NAMALWA (cell line): Measurements from ENCODE around the gene SPNS2.

Experiments used
- DNase-seq: peaks from one replicate; pipeline ENCODE4 v3.0.0-alpha.2; 2015; ENCODE audit warnings: low spot score

The SPNS2 gene

GRCh38 chr17:4503283-4504025, 4.8 kb downstream of the SPNS2 start:
- no peak for DNase-seq

GRCh38 chr17:4504188-4504587, 5.5 kb downstream of the SPNS2 start:
- DNase-seq: no peak

DNA sequence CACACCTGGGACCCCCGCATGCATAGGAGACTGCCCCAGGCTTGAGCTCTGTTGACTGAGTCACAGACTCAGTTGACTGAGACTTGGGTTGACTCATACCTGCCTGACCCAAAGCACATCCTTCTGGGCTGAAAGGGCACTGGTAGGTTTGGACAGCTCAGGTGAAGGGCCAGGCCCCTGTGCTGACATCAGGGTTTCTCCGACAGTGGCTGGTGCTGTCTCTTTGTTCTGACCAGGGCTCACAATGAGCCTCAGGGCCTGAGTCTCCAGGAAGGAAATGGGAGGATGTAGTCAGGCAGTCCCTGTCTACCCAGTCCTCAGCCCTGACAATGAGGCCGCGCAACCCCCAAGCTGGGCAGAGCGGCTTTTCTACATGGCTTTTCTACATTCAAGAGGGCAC, 6.5 kb downstream of the SPNS2 start:
- DNase-seq: no peak

DNA sequence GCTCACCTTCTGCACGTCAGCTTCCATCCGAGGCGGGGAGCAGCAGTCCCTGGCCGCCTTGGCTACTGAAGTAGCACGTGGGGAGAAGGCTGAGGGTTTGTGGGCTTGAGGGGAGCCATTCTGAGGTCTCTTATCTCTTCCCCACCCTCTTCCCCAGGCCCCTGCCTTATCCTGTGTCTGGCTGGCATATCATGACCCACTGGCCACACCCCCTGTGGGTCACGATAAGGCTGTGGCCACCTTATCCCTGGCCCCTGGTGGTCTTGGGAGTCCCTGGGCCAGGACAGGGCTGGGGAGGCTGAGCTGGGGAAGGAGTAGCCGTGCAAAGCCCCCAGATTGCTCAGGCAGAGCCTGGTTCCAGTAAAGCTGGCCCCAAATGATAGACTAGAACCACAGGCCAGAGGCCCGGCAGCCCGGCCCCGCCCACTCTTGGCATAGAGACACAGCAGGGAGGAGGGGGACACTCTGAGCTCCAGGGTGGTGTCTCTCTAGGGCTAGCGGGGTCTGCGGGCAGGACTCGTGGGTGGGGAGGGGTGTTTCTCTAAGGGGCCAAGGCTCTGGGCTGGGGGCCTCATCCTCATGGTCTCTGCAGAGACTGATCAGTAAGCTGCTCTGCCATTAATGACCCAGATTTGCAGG, 7.6 kb downstream of the SPNS2 start:
- DNase-seq: no peak

DNA sequence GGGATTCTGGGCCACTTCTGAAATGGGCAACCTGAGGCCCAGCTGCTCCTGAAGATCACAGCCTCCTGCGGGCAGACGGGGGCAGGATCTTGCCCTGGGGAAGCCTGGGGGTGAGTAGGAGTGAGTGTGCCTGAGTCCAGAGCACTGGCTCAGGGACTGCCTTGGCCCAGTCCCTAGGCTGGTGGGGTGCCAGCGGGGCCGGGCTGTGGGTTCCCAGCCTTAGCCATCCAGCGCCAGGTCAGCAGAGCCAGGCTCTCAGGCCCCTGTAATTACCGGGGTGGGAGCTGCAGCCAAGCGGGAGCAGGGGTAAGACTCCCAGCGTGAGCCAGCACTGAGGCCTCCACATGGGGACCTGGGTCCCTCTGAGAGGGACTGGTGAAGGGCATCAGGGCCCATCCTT, 8.2 kb downstream of the SPNS2 start:
- DNase-seq: no peak

- DNase-seq: no peak
These were observed 8.9 kb downstream of the SPNS2 start for GRCh38 chr17:4507361-4508111.

- DNase-seq: no peak
These were observed 9.5 kb downstream of the SPNS2 start for GRCh38 chr17:4508207-4508606.

DNA sequence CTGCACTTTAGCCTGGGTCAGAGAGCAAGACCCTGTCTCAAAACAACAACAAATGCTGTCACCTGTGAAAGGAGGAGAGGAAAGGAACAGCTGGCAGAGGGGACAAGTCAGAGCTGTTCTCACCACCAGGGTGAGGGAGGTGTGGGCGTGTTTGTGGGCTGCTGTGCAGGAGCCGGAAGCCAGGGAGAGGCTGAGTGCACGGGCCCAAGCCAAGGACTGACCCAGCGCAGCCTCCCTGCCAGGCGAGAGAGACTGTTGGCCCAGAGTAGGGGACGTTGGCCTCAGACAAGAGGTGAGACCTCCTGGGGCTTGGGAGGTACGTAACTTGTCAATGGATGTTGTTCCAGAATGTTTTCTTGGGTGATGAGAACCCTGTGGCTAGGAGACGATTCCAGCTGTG, 10.7 kb downstream of the SPNS2 start:
- no peak for DNase-seq

DNA sequence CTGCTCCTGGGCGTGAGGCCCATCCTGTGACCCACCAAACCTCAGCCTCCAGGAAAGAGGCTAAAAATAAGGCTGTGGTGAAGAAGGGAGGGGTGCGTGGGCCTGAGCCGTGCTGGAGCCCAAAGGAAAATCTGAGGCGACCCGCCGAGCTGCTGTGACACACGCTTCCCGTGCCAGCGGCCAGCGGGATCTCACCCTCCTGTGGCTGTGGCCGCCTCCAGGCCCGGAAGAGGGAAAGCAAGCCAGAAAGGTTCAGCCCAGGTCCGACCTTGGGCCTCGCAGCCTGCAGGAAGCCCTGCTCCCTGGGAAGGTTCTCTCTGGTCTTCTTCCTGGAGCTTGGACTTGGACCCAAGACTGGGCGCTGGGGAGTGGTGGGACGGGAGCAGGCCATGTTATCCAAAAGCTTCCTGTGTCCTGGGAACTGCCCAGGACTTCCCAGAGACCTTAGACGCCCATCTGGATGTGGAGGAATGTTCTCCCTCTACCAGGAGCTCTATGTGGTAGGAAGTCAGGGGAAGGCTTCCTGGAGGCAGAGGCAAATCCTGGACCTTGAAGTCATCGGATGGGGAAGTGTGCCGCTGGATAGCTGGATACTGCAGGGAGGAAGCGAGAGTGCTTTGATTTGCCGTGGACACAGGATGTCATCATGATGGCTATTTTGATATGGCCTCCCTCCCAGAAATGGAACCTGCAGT, 11.4 kb downstream of the SPNS2 start:
- no peak for DNase-seq

DNA sequence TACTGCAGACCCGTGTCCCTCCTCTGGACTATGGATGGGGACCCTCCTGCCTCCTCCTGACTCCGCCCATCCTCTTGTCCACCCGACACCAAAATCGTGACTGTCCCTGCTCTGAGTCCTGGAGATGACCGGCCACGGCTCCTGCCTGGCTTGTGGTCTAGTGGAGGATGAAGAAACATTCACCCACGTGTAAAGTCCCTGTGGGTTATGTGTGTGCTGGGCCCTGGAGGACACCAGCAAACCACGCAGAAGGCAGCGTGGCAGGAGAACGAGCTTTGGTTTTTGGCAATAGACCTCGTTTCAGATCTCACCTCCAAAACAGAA, 11.9 kb downstream of the SPNS2 start:
- DNase-seq: no peak

- no peak for DNase-seq
These were observed 12.7 kb downstream of the SPNS2 start for GRCh38 chr17:4511199-4511932.

DNA sequence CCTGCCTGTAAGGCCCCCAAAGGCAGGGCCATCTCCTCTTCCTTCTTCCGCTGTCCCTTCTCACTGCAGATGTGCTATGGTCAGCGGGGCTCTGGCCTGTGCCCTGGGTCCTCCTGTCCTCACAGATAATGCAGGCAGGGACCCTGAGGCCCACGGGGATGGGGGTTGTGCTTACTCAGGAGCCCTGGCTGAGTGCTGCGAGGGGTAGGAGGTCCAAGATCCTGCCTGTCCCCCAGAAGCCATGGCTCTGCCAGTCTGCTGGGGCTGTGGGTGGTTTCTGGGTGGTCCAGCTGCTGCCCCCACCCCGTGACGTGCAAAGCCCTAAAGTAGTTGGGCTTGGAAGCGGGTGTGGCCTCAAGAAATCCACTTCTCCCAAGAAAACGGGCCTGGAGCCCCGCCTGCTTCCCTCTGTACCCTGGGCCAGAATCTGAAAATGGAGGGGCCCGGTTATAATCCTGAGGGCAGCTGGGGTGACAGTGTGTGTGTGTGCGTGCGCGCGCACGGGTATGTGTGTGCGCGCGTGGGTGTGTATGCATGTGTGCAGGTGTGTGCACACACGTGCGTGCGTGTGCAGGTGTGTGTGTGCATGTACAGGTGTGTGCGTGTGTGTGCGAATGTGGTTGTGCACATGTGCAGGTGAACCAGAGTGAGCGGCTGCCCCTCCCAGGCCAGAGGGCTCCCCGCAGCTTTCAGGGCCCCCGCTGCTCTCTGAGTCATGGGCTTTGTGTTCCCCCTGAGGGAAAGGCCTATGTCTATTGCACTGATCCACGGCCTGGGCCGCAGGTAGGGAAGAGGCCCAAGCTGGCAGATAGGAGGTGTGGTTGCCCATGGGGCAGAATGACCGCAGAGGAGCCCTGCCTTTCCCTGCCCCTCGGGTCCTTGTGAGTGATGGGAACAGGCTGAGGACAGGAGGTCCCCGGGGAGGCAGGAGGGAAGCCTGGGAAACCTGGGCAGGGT, 13.8 kb downstream of the SPNS2 start:
- no peak for DNase-seq

GRCh38 chr17:4513113-4514032, 14.7 kb downstream of the SPNS2 start:
- DNase-seq: no peak

DNA sequence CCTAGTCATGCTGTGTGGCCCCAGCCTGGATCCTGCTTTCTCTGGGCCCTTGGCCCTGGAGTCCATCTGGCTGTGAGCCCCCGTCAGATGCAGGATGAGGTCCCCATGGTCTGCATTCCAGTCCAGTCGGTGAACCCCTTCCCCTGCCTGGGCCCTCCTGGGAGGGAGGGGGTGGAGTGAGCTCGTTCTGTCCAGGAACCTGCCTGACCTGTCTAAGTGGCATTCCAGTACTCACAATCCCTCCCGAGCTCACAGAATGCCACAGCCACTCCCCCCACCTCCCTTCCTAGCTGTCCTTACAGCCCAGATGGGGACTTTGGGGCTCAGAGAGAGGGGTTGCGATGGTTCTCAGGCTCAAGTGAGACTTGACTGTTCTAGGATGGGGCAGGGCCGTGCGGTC, 15.5 kb downstream of the SPNS2 start:
- no peak for DNase-seq

- no peak for DNase-seq
These were observed 16.1 kb downstream of the SPNS2 start for GRCh38 chr17:4514779-4515178.

- DNase-seq: no peak
These were observed 16.8 kb downstream of the SPNS2 start for GRCh38 chr17:4515501-4515900.

GRCh38 chr17:4516735-4517134, 18.1 kb downstream of the SPNS2 start:
- DNase-seq: no peak

DNA sequence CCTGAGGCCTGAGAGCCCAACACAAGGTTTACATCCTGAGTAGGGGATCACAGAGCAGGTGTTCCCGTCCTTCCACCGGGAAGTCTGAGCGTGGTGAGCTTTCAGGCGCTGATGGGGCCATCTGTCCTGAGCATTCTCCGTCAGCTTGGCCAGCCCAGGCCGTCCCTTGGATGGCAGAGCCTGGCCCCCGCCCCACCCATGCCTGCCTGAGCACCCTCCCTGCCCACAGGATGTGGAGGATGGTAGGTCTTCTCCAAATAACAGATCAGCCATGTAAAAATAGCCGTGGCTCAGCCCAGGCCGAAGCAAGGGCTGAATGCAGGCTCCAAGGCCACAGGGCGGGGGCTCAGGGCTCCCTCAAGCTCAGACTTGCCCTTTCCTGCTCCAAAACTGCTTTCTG, 20.2 kb downstream of the SPNS2 start:
- DNase-seq: no peak

DNA sequence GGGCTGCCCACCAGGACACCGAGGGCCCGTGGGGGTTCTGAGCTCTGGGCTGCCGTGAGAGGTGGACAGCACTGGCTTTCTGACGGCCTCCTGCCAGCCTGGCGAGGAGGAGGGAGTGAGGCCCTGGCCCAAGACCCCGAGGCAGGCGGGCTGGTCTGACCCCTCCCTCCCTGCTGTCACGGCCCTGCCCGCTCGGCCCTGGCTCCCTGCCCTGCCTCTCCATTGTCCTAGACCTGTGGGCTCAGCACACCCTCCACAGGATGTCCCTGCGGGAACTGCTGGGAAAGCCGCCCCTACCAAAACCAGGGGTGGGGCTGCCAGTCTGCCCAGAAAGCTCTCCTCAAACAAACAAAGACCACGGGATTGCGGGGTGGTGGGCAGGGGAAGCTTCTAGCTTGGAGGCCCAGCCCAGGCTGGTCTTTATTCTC, 20.7 kb downstream of the SPNS2 start:
- no peak for DNase-seq
